SK-N-MC (cell line): Measurements from ENCODE around the gene LGALS7.
"Not testable (repeated sequence)": the region's sequence is repeated elsewhere in the genome, so short reads cannot be mapped to it uniquely, and the experiment has no call there.

ENCODE experiments used
- DNase-seq: peaks from one replicate; pipeline ENCODE4 v3.0.0-alpha.2; 2011; ENCODE audit warnings: low read depth, low spot score
- H3K27ac ChIP-seq: fragments of 200-600 bp; sonication (generic); 2 replicates; pipeline ENCODE4 v1.5.1; 2016; ENCODE audit warnings: mixed run types
- H3K36me3 ChIP-seq: fragments of 200-600 bp; sonication (generic); 2 replicates; pipeline ENCODE4 v1.6.1; 2017; ENCODE audit warnings: antibody characterized with exemption, low read length, mixed read lengths; ENCODE audit not compliant: insufficient read depth
- H3K4me3 ChIP-seq: fragments of 200-600 bp; sonication (generic); 2 replicates; pipeline ENCODE4 v1.5.1; 2016
- H3K9ac ChIP-seq: fragments of 200-600 bp; sonication (generic); 2 replicates; pipeline ENCODE4 v1.8.0; 2017; ENCODE audit warnings: mixed run types, mixed read lengths; ENCODE audit not compliant: insufficient read length
- H3K9me3 ChIP-seq: fragments of 200-600 bp; sonication (generic); 2 replicates; pipeline ENCODE4 v1.6.1; 2017; ENCODE audit warnings: low read depth, mild to moderate bottlenecking, antibody characterized with exemption, low read length, moderate library complexity, mixed read lengths
- EZH2 ChIP-seq: fragments of 200-600 bp; sonication (generic); IDR thresholded peaks from one replicate; pipeline ENCODE4 v1.6.1; 2017; ENCODE audit warnings: antibody characterized with exemption
- FOXP2 ChIP-seq: optimal IDR thresholded peaks from 2 replicates; pipeline ENCODE3; 2011; ENCODE audit warnings: mild to moderate bottlenecking, moderate library complexity; ENCODE audit not compliant: insufficient read depth; ENCODE audit errors: extremely low read length, control extremely low read depth
- POLR2AphosphoS5 ChIP-seq: IDR thresholded peaks from 2 replicates; pipeline ENCODE4 v1.6.1; 2012; ENCODE audit warnings: mild to moderate bottlenecking, low read depth, low read length, borderline replicate concordance

LGALS7 gene

GRCh38 chr19:38784224-38784623, 10.9 kb upstream of the LGALS7 start:
- Histone ChIP-seq H3K9me3 (no peaks in the 10 kb centered on the region), H3K36me3 (no peaks in the 10 kb centered on the region)
- no peak for TF ChIP-seq POLR2AphosphoS5
- TF ChIP-seq EZH2: no peak
- TF ChIP-seq FOXP2: no peak

GRCh38 chr19:38782212-38782611, 8.9 kb upstream of the LGALS7 start:
- DNase-seq, H3K27ac ChIP-seq, H3K9me3 ChIP-seq, H3K36me3 ChIP-seq, H3K4me3 ChIP-seq, H3K9ac ChIP-seq: not testable (repeated sequence)

More at GRCh38 chr19:38784224-38784623, 10.9 kb upstream of the LGALS7 start:
- no peak for DNase-seq
- Histone ChIP-seq H3K27ac (no peak overlapping the region), H3K4me3 (no peak overlapping the region), H3K9ac (no peak overlapping the region)

- no peak overlapping the region for H3K4me3 ChIP-seq
- H3K9ac ChIP-seq: no peak overlapping the region
- no peaks in the 10 kb centered on the region for H3K9me3 ChIP-seq
- TF ChIP-seq FOXP2: no peak
- H3K36me3 ChIP-seq: no peaks in the 10 kb centered on the region
- no peak overlapping the region for H3K27ac ChIP-seq
- DNase-seq: no peak
Observed at GRCh38 chr19:38781058-38781457, 7.7 kb upstream of the LGALS7 start.

- Histone ChIP-seq H3K4me3 (no peak overlapping the region), H3K27ac (no peak overlapping the region), H3K9ac (no peak overlapping the region), H3K36me3 (no peaks in the 10 kb centered on the region), H3K9me3 (no peaks in the 10 kb centered on the region)
- no peak for TF ChIP-seq POLR2AphosphoS5
- no peak for TF ChIP-seq FOXP2
- no peak for TF ChIP-seq EZH2
- DNase-seq: no peak
Observed at GRCh38 chr19:38780443-38780842, 7.1 kb upstream of the LGALS7 start.

- DNase-seq: no peak
Observed at GRCh38 chr19:38778733-38779132, 5.4 kb upstream of the LGALS7 start.

GRCh38 chr19:38774181-38774950, 1.0 kb upstream of the LGALS7 start:
- no peaks in the 10 kb centered on the region for H3K36me3 ChIP-seq
- no peak for DNase-seq
- no peaks in the 10 kb centered on the region for H3K9me3 ChIP-seq
- H3K27ac ChIP-seq: no peak overlapping the region
- TF ChIP-seq FOXP2 (no peak), POLR2AphosphoS5 (no peak), EZH2 (no peak)
- no peak overlapping the region for H3K9ac ChIP-seq
- no peak overlapping the region for H3K4me3 ChIP-seq

More at GRCh38 chr19:38778733-38779132, 5.4 kb upstream of the LGALS7 start:
- H3K9me3 ChIP-seq: no peaks in the 10 kb centered on the region
- no peak overlapping the region for H3K27ac ChIP-seq
- no peaks in the 10 kb centered on the region for H3K36me3 ChIP-seq
- no peak for TF ChIP-seq POLR2AphosphoS5
- H3K4me3 ChIP-seq: no peak overlapping the region
- no peak overlapping the region for H3K9ac ChIP-seq

- not testable (repeated sequence) for H3K36me3 ChIP-seq, H3K9ac ChIP-seq, H3K4me3 ChIP-seq, H3K9me3 ChIP-seq, H3K27ac ChIP-seq, DNase-seq
Observed at GRCh38 chr19:38771569-38771968, 1.7 kb downstream of the LGALS7 start.

GRCh38 chr19:38770949-38771275, 2.4 kb downstream of the LGALS7 start:
- H3K36me3 ChIP-seq, H3K27ac ChIP-seq, H3K4me3 ChIP-seq, H3K9ac ChIP-seq, H3K9me3 ChIP-seq, DNase-seq: not testable (repeated sequence)

- H3K36me3 ChIP-seq, H3K27ac ChIP-seq, DNase-seq, H3K9me3 ChIP-seq, H3K4me3 ChIP-seq, H3K9ac ChIP-seq: not testable (repeated sequence)
Observed at GRCh38 chr19:38770228-38770948, 2.9 kb downstream of the LGALS7 start.

- no peak for DNase-seq
- no peak overlapping the region for H3K9ac ChIP-seq
- H3K9me3 ChIP-seq: no peaks in the 10 kb centered on the region
- no peak for TF ChIP-seq EZH2
- H3K36me3 ChIP-seq: no peaks in the 10 kb centered on the region
- no peak overlapping the region for H3K27ac ChIP-seq
- no peak overlapping the region for H3K4me3 ChIP-seq
Observed at GRCh38 chr19:38769635-38770211, 3.6 kb downstream of the LGALS7 start.
